ENCODE measurements around the gene HRK.

The HRK gene

DNA sequence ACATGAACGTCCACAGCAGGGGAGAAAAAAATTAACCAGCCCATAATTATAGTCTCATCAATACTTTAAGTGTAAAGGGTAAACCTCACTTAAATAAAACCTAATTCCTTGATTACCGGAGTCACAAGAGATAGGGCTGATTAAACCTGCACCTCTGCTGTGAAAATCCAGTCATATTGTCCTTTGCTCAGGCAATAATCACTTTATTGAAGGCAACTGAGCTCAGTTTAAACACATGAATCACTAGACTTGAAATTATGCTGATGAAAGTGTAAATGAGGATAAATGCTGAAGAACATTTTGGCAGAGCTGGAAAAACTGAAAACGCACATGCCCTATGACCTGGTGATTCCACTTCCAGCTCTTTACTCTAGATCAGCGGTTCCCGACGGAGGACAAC is 6.7 kb upstream of the HRK start:
- no peak for DNase-seq
- TF ChIP-seq, protein P1, sequence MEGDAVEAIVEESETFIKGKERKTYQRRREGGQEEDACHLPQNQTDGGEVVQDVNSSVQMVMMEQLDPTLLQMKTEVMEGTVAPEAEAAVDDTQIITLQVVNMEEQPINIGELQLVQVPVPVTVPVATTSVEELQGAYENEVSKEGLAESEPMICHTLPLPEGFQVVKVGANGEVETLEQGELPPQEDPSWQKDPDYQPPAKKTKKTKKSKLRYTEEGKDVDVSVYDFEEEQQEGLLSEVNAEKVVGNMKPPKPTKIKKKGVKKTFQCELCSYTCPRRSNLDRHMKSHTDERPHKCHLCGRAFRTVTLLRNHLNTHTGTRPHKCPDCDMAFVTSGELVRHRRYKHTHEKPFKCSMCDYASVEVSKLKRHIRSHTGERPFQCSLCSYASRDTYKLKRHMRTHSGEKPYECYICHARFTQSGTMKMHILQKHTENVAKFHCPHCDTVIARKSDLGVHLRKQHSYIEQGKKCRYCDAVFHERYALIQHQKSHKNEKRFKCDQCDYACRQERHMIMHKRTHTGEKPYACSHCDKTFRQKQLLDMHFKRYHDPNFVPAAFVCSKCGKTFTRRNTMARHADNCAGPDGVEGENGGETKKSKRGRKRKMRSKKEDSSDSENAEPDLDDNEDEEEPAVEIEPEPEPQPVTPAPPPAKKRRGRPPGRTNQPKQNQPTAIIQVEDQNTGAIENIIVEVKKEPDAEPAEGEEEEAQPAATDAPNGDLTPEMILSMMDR (IDR thresholded peaks at IDR 0.05): no peak
- Histone ChIP-seq H3K27me3 (peaks cover 0 to 24% of the 10 kb centered on the region in 2 donors), H3K4me3 (no peak overlapping the region), H3K4me1 (no peaks in the 10 kb centered on the region), H3K9me3 (no peaks in the 10 kb centered on the region), H3K27ac (no peak overlapping the region), H3K36me3 (no peaks in the 10 kb centered on the region)
- intact Hi-C loops (cut with DNase I; ENCODE audit: low total_unique reads): no loop called here

DNA sequence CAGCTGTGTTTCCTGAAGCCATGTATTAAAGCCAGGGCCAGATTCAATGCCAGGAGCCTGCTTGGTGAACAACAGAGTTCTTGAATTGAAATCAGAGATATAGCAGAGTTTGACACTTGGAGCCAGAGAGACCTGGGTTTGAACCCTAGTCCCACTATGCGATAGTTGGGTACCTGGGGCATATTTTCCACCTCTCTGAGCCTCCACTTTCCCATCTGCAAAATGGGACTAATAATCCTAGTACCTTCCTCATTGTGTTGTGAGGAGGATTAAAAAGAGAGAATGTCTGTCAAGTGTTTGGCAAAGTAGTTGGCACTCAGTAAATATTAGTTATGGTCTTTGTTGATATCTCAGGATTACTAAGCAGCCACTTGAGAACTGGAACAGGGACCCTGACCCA is 6.0 kb upstream of the HRK start:
- TF ChIP-seq, protein P1 (IDR thresholded peaks at IDR 0.05): no peak
- Histone ChIP-seq H3K4me1 (peaks cover 0 to 6% (median 2%) of the 10 kb centered on the region in 4 donors), H3K9me3 (no peaks in the 10 kb centered on the region), H3K27ac (no peak overlapping the region), H3K36me3 (no peaks in the 10 kb centered on the region), H3K27me3 (peaks cover 0 to 30% of the 10 kb centered on the region in 2 donors), H3K4me3 (no peak overlapping the region)
- intact Hi-C loops (cut with DNase I; ENCODE audit: low total_unique reads): no loop called here
- no peak for DNase-seq

DNA sequence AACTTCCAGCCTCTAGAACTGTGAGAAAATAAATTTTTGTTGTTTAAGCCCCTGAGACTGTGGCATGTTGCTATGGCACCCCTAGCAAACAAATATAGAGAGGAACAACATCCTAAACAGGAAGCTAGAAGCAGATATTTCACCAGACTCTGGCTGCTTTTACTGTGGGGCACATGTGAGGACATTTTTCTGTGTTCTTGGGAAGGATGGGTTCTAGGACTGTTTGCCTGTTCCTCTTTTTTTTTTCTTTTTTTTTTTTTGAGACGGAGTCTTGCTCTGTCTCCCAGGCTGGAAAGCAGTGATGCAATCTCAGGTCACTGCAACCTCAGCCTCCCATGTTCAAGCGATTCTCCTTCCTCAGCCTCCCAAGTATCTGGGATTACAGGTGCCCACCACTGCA is 4.2 kb upstream of the HRK start:
- H3K9me3 ChIP-seq: no peaks in the 10 kb centered on the region
- H3K27me3 ChIP-seq: peaks cover 0 to 45% of the 10 kb centered on the region in 2 donors
- H3K27ac ChIP-seq: no peak overlapping the region
- no peaks in the 10 kb centered on the region for H3K36me3 ChIP-seq
- no peak for DNase-seq
- TF ChIP-seq, protein P1 (IDR thresholded peaks at IDR 0.05): no peak
- H3K4me1 ChIP-seq: peaks cover 5 to 23% (median 17%) of the 10 kb centered on the region in 4 donors
- intact Hi-C loops (cut with DNase I; ENCODE audit: low total_unique reads): no loop called here
- H3K4me3 ChIP-seq: no peak overlapping the region

DNA sequence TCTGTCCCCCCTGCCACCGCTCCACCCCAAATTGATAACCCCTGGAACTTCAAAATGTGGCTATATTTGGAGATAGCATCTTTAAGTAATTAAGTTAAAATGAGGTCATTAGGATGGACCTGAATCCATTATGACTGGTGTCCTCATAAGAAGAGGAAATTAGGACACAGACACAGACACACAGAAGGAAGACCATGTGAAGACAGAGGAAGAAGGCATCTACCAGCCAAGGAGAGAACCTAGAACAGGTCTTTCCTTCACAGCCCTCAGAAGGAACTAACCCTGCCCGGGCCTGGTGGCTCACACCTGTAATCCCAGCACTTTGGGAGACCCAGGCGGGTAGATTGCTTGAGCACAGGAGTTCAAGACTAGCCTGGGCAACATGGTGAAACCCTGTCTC is 3.6 kb upstream of the HRK start:
- Histone ChIP-seq H3K4me3 (no peak overlapping the region), H3K4me1 (peaks cover 5 to 29% (median 21%) of the 10 kb centered on the region in 4 donors), H3K27ac (no peak overlapping the region), H3K27me3 (peaks cover 0 to 52% of the 10 kb centered on the region in 2 donors), H3K9me3 (no peaks in the 10 kb centered on the region), H3K36me3 (no peaks in the 10 kb centered on the region)
- intact Hi-C loops (cut with DNase I; ENCODE audit: low total_unique reads): no loop called here
- TF ChIP-seq, protein P1 (IDR thresholded peaks at IDR 0.05): no peak
- no peak for DNase-seq

DNA sequence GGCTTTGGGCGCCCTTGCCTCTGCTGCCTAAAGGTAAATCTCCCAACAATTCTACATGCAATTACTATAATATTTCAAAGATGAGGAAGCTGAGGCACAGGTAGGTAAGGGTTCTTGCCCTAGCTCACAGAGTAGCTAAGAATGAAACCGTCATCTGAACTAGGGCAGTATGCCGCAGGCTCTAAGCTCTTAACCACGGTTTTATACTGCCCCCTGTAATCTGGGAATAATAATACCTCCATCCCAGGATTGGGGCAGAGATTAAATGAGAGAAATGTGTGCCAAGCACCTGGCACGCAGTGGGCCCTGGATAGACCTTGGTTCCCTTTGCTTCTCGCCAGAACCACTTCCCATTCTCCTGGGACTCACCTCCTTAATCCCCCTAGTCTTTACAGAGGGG is 1.5 kb upstream of the HRK start:
- Histone ChIP-seq H3K4me3 (no peak overlapping the region), H3K27me3 (peaks cover 0 to 73% of the 10 kb centered on the region in 2 donors)

More for the DNA sequence above, 1.5 kb upstream of the HRK start:
- Histone ChIP-seq H3K36me3 (no peaks in the 10 kb centered on the region), H3K4me1 (peaks cover 5 to 47% (median 36%) of the 10 kb centered on the region in 4 donors), H3K9me3 (no peaks in the 10 kb centered on the region), H3K27ac (no peak overlapping the region)
- DNase-seq: no peak
- intact Hi-C loops (cut with DNase I; ENCODE audit: low total_unique reads): loop anchor here (2.0 kb wide), 1 partner anchor 180 kb away; no protein-coding TSS in a partner anchor
- TF ChIP-seq, protein P1 (IDR thresholded peaks at IDR 0.05): peak; percentile 27

Measured in tibial artery (tissue), 4 donors.